ENCODE data around the gene GAREM1. TPM values are rescaled to one million over a fixed set of nuclear protein-coding genes. Genes with fewer than 3 reads are reported as not detected.

Gene GAREM1
- total and polyA plus RNA-seq, 4 donors = 1.5 to 7.5 (median 2.0) TPM

DNA sequence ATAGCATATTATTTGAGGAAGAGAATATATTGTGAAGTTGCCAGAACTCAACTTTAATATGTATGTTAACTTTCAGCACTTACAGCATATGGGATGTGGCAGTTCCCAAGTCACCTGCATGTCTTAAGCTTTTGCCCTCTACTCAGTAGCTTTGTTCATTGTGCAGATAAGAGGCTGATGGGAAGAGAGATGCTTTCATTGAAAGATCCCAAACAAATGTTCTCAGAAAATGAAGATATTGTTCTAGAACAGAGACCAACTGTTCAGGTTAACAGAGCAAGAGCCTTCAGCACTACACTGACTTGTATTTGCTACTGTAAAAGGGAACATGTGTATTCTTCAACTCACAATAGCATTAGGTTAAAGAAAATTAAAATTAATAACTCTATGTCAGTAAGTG, 28.1 kb downstream of the GAREM1 start:
- no peak for DNase-seq (ENCODE audit: low spot score)
- Histone ChIP-seq H3K9me3 (ENCODE audit: control insufficient read depth in 4 of 4, low read length in 3 of 4) (no peaks in the 10 kb centered on the region), H3K27ac (ENCODE audit: low read depth in 1 of 2, low read length in 2 of 2) (no peak overlapping the region)

DNA sequence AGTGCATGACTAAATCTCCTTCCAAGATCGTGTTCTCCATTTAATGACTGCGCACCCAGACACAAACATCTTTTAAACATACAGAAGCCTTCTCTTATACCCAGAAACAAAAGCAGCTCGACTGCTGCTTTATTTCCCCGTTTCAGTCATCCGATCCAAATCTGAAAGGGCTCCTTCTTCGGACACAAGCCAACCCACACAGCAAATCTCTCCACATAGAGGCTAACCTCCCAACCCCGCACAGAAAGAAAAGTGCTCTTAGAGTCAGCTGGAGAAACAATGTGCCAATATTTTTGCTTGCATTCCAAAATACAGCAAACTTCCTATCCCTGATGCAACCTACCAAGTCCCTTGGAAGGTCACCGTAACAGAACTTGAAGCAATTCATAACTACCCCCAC, 29.1 kb downstream of the GAREM1 start:
- DNase-seq (ENCODE audit: low spot score) = no peak
- Histone ChIP-seq H3K27me3 (ENCODE audit: control insufficient read depth in 4 of 4, insufficient read depth in 4 of 4, low read length in 3 of 4) (no peaks in the 10 kb centered on the region), H3K9ac (ENCODE audit: low read depth in 1 of 2, low read length in 2 of 2) (no peak overlapping the region), H3K4me1 (ENCODE audit: control insufficient read depth in 4 of 4, insufficient read depth in 4 of 4, low read length in 3 of 4) (peaks cover 3 to 25% (median 7%) of the 10 kb centered on the region in 4 donors), H3K27ac (ENCODE audit: low read depth in 1 of 2, low read length in 2 of 2) (no peak overlapping the region), H3K4me3 (ENCODE audit: low read depth in 1 of 3, low read length in 3 of 3) (no peak overlapping the region), H3K9me3 (ENCODE audit: control insufficient read depth in 4 of 4, low read length in 3 of 4) (no peaks in the 10 kb centered on the region), H3K36me3 (ENCODE audit: control insufficient read depth in 4 of 4, insufficient read depth in 3 of 4, low read depth in 1 of 4, low read length in 3 of 4) (no peaks in the 10 kb centered on the region)
- 87% methylated on average over 8 of the region's 8 CpGs for WGBS
- TF ChIP-seq EGR1 (IDR thresholded peaks at IDR 0.05; ENCODE audit: low read depth in 2 of 2) (no peak), GABPA (IDR thresholded peaks at IDR 0.05 in 1 of 2, conservative IDR thresholded peaks at IDR 0.05 in 1 of 2) (no peak), TAF1 (conservative IDR thresholded peaks at IDR 0.05) (no peak), HNF4A (conservative IDR thresholded peaks at IDR 0.05) (no peak), NR2F2 (IDR thresholded peaks at IDR 0.05) (no peak), SP1 (IDR thresholded peaks at IDR 0.05) (no peak), YY1 (IDR thresholded peaks at IDR 0.05) (no peak), RXRA (IDR thresholded peaks at IDR 0.05) (no peak), FOXA2 (IDR thresholded peaks at IDR 0.05) (no peak), HNF4G (IDR thresholded peaks at IDR 0.05) (no peak), FOXA1 (IDR thresholded peaks at IDR 0.05) (no peak)
- TF ChIP-seq, protein P1, sequence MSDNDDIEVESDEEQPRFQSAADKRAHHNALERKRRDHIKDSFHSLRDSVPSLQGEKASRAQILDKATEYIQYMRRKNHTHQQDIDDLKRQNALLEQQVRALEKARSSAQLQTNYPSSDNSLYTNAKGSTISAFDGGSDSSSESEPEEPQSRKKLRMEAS (IDR thresholded peaks at IDR 0.05) = no peak
- TF ChIP-seq, protein P2, sequence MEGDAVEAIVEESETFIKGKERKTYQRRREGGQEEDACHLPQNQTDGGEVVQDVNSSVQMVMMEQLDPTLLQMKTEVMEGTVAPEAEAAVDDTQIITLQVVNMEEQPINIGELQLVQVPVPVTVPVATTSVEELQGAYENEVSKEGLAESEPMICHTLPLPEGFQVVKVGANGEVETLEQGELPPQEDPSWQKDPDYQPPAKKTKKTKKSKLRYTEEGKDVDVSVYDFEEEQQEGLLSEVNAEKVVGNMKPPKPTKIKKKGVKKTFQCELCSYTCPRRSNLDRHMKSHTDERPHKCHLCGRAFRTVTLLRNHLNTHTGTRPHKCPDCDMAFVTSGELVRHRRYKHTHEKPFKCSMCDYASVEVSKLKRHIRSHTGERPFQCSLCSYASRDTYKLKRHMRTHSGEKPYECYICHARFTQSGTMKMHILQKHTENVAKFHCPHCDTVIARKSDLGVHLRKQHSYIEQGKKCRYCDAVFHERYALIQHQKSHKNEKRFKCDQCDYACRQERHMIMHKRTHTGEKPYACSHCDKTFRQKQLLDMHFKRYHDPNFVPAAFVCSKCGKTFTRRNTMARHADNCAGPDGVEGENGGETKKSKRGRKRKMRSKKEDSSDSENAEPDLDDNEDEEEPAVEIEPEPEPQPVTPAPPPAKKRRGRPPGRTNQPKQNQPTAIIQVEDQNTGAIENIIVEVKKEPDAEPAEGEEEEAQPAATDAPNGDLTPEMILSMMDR (IDR thresholded peaks at IDR 0.05; ENCODE audit: low read depth, low read length, missing input control) = no peak
- TF ChIP-seq, protein P3, sequence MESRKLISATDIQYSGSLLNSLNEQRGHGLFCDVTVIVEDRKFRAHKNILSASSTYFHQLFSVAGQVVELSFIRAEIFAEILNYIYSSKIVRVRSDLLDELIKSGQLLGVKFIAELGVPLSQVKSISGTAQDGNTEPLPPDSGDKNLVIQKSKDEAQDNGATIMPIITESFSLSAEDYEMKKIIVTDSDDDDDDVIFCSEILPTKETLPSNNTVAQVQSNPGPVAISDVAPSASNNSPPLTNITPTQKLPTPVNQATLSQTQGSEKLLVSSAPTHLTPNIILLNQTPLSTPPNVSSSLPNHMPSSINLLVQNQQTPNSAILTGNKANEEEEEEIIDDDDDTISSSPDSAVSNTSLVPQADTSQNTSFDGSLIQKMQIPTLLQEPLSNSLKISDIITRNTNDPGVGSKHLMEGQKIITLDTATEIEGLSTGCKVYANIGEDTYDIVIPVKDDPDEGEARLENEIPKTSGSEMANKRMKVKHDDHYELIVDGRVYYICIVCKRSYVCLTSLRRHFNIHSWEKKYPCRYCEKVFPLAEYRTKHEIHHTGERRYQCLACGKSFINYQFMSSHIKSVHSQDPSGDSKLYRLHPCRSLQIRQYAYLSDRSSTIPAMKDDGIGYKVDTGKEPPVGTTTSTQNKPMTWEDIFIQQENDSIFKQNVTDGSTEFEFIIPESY (IDR thresholded peaks at IDR 0.05) = no peak
- TF ChIP-seq, protein P4, sequence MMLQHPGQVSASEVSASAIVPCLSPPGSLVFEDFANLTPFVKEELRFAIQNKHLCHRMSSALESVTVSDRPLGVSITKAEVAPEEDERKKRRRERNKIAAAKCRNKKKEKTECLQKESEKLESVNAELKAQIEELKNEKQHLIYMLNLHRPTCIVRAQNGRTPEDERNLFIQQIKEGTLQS (IDR thresholded peaks at IDR 0.05) = no peak

More for the DNA sequence above, 28.1 kb downstream of the GAREM1 start:
- TF ChIP-seq GABPA (IDR thresholded peaks at IDR 0.05 in 1 of 2, conservative IDR thresholded peaks at IDR 0.05 in 1 of 2) (no peak), FOXA2 (IDR thresholded peaks at IDR 0.05) (no peak), RXRA (IDR thresholded peaks at IDR 0.05) (no peak), TAF1 (conservative IDR thresholded peaks at IDR 0.05) (no peak), HNF4G (IDR thresholded peaks at IDR 0.05) (no peak), RAD21 (IDR thresholded peaks at IDR 0.05) (no peak), JUND (IDR thresholded peaks at IDR 0.05) (no peak), SP1 (IDR thresholded peaks at IDR 0.05) (no peak), YY1 (IDR thresholded peaks at IDR 0.05) (no peak), FOXA1 (IDR thresholded peaks at IDR 0.05) (no peak), HNF4A (conservative IDR thresholded peaks at IDR 0.05) (no peak), NR2F2 (IDR thresholded peaks at IDR 0.05) (no peak)
- TF ChIP-seq, protein P5, sequence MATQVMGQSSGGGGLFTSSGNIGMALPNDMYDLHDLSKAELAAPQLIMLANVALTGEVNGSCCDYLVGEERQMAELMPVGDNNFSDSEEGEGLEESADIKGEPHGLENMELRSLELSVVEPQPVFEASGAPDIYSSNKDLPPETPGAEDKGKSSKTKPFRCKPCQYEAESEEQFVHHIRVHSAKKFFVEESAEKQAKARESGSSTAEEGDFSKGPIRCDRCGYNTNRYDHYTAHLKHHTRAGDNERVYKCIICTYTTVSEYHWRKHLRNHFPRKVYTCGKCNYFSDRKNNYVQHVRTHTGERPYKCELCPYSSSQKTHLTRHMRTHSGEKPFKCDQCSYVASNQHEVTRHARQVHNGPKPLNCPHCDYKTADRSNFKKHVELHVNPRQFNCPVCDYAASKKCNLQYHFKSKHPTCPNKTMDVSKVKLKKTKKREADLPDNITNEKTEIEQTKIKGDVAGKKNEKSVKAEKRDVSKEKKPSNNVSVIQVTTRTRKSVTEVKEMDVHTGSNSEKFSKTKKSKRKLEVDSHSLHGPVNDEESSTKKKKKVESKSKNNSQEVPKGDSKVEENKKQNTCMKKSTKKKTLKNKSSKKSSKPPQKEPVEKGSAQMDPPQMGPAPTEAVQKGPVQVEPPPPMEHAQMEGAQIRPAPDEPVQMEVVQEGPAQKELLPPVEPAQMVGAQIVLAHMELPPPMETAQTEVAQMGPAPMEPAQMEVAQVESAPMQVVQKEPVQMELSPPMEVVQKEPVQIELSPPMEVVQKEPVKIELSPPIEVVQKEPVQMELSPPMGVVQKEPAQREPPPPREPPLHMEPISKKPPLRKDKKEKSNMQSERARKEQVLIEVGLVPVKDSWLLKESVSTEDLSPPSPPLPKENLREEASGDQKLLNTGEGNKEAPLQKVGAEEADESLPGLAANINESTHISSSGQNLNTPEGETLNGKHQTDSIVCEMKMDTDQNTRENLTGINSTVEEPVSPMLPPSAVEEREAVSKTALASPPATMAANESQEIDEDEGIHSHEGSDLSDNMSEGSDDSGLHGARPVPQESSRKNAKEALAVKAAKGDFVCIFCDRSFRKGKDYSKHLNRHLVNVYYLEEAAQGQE (IDR thresholded peaks at IDR 0.05) = no peak
- TF ChIP-seq, protein P2 (IDR thresholded peaks at IDR 0.05; ENCODE audit: low read depth, low read length, missing input control) = no peak
- Histone ChIP-seq H3K9ac (ENCODE audit: low read depth in 1 of 2, low read length in 2 of 2) (no peak overlapping the region), H3K4me3 (ENCODE audit: low read depth in 1 of 3, low read length in 3 of 3) (no peak overlapping the region), H3K4me1 (ENCODE audit: control insufficient read depth in 4 of 4, insufficient read depth in 4 of 4, low read length in 3 of 4) (peaks cover 3 to 14% (median 7%) of the 10 kb centered on the region in 4 donors), H3K27me3 (ENCODE audit: control insufficient read depth in 4 of 4, insufficient read depth in 4 of 4, low read length in 3 of 4) (no peaks in the 10 kb centered on the region), H3K36me3 (ENCODE audit: control insufficient read depth in 4 of 4, insufficient read depth in 3 of 4, low read depth in 1 of 4, low read length in 3 of 4) (no peaks in the 10 kb centered on the region)
